ENCODE results near the gene MYO5A. TPM values are rescaled to one million over a fixed set of nuclear protein-coding genes. Genes with fewer than 3 reads are reported as not detected.
"Not testable (repeated sequence)": the region's sequence is repeated elsewhere in the genome, so short reads cannot be mapped to it uniquely, and the experiment has no call there.

The MYO5A gene
- total RNA-seq, 1 donor from 2014 or later = 19.8 TPM

- no peak overlapping the region for H3K27ac Mint-ChIP-seq
- no peak for DNase-seq
- H3K27me3 Mint-ChIP-seq = no peaks in the 10 kb centered on the region
- intact Hi-C loops (cut with micrococcal nuclease) = no loop called here
- no peaks in the 10 kb centered on the region for H3K9me3 Mint-ChIP-seq
- H3K4me1 Mint-ChIP-seq = peaks cover 16% of the 10 kb centered on the region
- H3K4me3 Mint-ChIP-seq = no peak overlapping the region
- H3K36me3 Mint-ChIP-seq (ENCODE audit: low read depth) = peaks cover 2% of the 10 kb centered on the region
Measured at GRCh38 chr15:52506549-52506948, 22.1 kb downstream of the MYO5A start.

- H3K27me3 Mint-ChIP-seq = no peaks in the 10 kb centered on the region
- no peaks in the 10 kb centered on the region for H3K9me3 Mint-ChIP-seq
- intact Hi-C loops (cut with micrococcal nuclease) = no loop called here
- H3K27ac Mint-ChIP-seq = no peak overlapping the region
- H3K36me3 Mint-ChIP-seq (ENCODE audit: low read depth) = peaks cover 4% of the 10 kb centered on the region
- H3K4me1 Mint-ChIP-seq = peaks cover 15% of the 10 kb centered on the region
- no peak for DNase-seq
- H3K4me3 Mint-ChIP-seq = no peak overlapping the region
Measured at GRCh38 chr15:52505151-52505550, 23.5 kb downstream of the MYO5A start.

GRCh38 chr15:52503788-52504496, 24.7 kb downstream of the MYO5A start:
- Mint-ChIP-seq H3K4me3 (peak overlapping the region; percentile 47), H3K27me3 (no peaks in the 10 kb centered on the region), H3K36me3 (ENCODE audit: low read depth) (peaks cover 4% of the 10 kb centered on the region), H3K4me1 (peaks cover 15% of the 10 kb centered on the region), H3K27ac (peak overlapping the region; percentile 3), H3K9me3 (no peaks in the 10 kb centered on the region)
- DNase-seq = no peak
- intact Hi-C loops (cut with micrococcal nuclease) = no loop called here

GRCh38 chr15:52502608-52503007, 26.1 kb downstream of the MYO5A start:
- intact Hi-C loops (cut with micrococcal nuclease) = no loop called here
- no peak overlapping the region for H3K4me3 Mint-ChIP-seq
- no peaks in the 10 kb centered on the region for H3K9me3 Mint-ChIP-seq
- H3K27me3 Mint-ChIP-seq = no peaks in the 10 kb centered on the region
- H3K4me1 Mint-ChIP-seq = peaks cover 15% of the 10 kb centered on the region
- no peak overlapping the region for H3K27ac Mint-ChIP-seq
- no peak for DNase-seq
- H3K36me3 Mint-ChIP-seq (ENCODE audit: low read depth) = peaks cover 4% of the 10 kb centered on the region

- Mint-ChIP-seq H3K27me3 (no peaks in the 10 kb centered on the region), H3K9me3 (no peaks in the 10 kb centered on the region), H3K4me1 (peaks cover 22% of the 10 kb centered on the region), H3K4me3 (no peak overlapping the region), H3K36me3 (ENCODE audit: low read depth) (peaks cover 3% of the 10 kb centered on the region), H3K27ac (no peak overlapping the region)
- no peak for DNase-seq
- intact Hi-C loops (cut with micrococcal nuclease) = no loop called here
Measured at GRCh38 chr15:52499506-52499905, 29.2 kb downstream of the MYO5A start.

- H3K27me3 Mint-ChIP-seq = no peaks in the 10 kb centered on the region
- no peak for DNase-seq
- peaks cover 15% of the 10 kb centered on the region for H3K4me1 Mint-ChIP-seq
- no peak overlapping the region for H3K4me3 Mint-ChIP-seq
- no peak overlapping the region for H3K27ac Mint-ChIP-seq
- no peaks in the 10 kb centered on the region for H3K9me3 Mint-ChIP-seq
- intact Hi-C loops (cut with micrococcal nuclease) = no loop called here
- peaks cover 3% of the 10 kb centered on the region for H3K36me3 Mint-ChIP-seq (ENCODE audit: low read depth)
Measured at GRCh38 chr15:52498706-52499105, 30.0 kb downstream of the MYO5A start.

- intact Hi-C loops (cut with micrococcal nuclease) = no loop called here
Measured at GRCh38 chr15:52496776-52497470, 31.8 kb downstream of the MYO5A start.

GRCh38 chr15:52496175-52496574, 32.5 kb downstream of the MYO5A start:
- intact Hi-C loops (cut with micrococcal nuclease) = no loop called here
- DNase-seq = no peak
- Mint-ChIP-seq H3K9me3 (no peaks in the 10 kb centered on the region), H3K4me1 (peaks cover 10% of the 10 kb centered on the region), H3K27me3 (no peaks in the 10 kb centered on the region), H3K27ac (no peak overlapping the region), H3K4me3 (no peak overlapping the region), H3K36me3 (ENCODE audit: low read depth) (peaks cover 3% of the 10 kb centered on the region)

More at GRCh38 chr15:52496776-52497470, 31.8 kb downstream of the MYO5A start:
- H3K36me3 Mint-ChIP-seq (ENCODE audit: low read depth) = peaks cover 3% of the 10 kb centered on the region
- no peaks in the 10 kb centered on the region for H3K9me3 Mint-ChIP-seq
- DNase-seq = peak; percentile 64
- H3K4me1 Mint-ChIP-seq = peaks cover 10% of the 10 kb centered on the region
- no peak overlapping the region for H3K4me3 Mint-ChIP-seq
- no peak overlapping the region for H3K27ac Mint-ChIP-seq
- no peaks in the 10 kb centered on the region for H3K27me3 Mint-ChIP-seq

- Mint-ChIP-seq H3K27me3 (no peaks in the 10 kb centered on the region), H3K9me3 (no peaks in the 10 kb centered on the region), H3K36me3 (ENCODE audit: low read depth) (peaks cover 2% of the 10 kb centered on the region), H3K27ac (no peak overlapping the region), H3K4me3 (no peak overlapping the region), H3K4me1 (peaks cover 10% of the 10 kb centered on the region)
- intact Hi-C loops (cut with micrococcal nuclease) = no loop called here
- no peak for DNase-seq
Measured at GRCh38 chr15:52495125-52495524, 33.6 kb downstream of the MYO5A start.

- H3K9me3 Mint-ChIP-seq = no peaks in the 10 kb centered on the region
- no peak overlapping the region for H3K27ac Mint-ChIP-seq
- DNase-seq = no peak
- H3K4me3 Mint-ChIP-seq = no peak overlapping the region
- H3K4me1 Mint-ChIP-seq = peaks cover 12% of the 10 kb centered on the region
- H3K36me3 Mint-ChIP-seq (ENCODE audit: low read depth) = peaks cover 2% of the 10 kb centered on the region
- H3K27me3 Mint-ChIP-seq = no peaks in the 10 kb centered on the region
- intact Hi-C loops (cut with micrococcal nuclease) = no loop called here
Measured at GRCh38 chr15:52493968-52494367, 34.7 kb downstream of the MYO5A start.

GRCh38 chr15:52492132-52492531, 36.5 kb downstream of the MYO5A start:
- H3K27me3 Mint-ChIP-seq = no peaks in the 10 kb centered on the region
- DNase-seq = no peak
- intact Hi-C loops (cut with micrococcal nuclease) = no loop called here
- H3K27ac Mint-ChIP-seq = no peak overlapping the region
- no peak overlapping the region for H3K4me3 Mint-ChIP-seq
- peaks cover 21% of the 10 kb centered on the region for H3K4me1 Mint-ChIP-seq
- H3K36me3 Mint-ChIP-seq (ENCODE audit: low read depth) = peaks cover 2% of the 10 kb centered on the region
- no peaks in the 10 kb centered on the region for H3K9me3 Mint-ChIP-seq

- no peak overlapping the region for H3K27ac Mint-ChIP-seq
- no peaks in the 10 kb centered on the region for H3K9me3 Mint-ChIP-seq
- peaks cover 2% of the 10 kb centered on the region for H3K36me3 Mint-ChIP-seq (ENCODE audit: low read depth)
- no peaks in the 10 kb centered on the region for H3K27me3 Mint-ChIP-seq
- peaks cover 17% of the 10 kb centered on the region for H3K4me1 Mint-ChIP-seq
- intact Hi-C loops (cut with micrococcal nuclease) = no loop called here
- no peak for DNase-seq
- no peak overlapping the region for H3K4me3 Mint-ChIP-seq
Measured at GRCh38 chr15:52491472-52491871, 37.2 kb downstream of the MYO5A start.

- H3K4me3 Mint-ChIP-seq; H3K36me3 Mint-ChIP-seq (ENCODE audit: low read depth); H3K9me3 Mint-ChIP-seq; H3K27ac Mint-ChIP-seq; intact Hi-C loops (cut with micrococcal nuclease); DNase-seq; H3K27me3 Mint-ChIP-seq: not testable (repeated sequence)
- H3K4me1 Mint-ChIP-seq = peaks cover 13% of the 10 kb centered on the region
Measured at GRCh38 chr15:52489430-52489829, 39.2 kb downstream of the MYO5A start.

GRCh38 chr15:52488830-52489229, 39.9 kb downstream of the MYO5A start:
- DNase-seq = no peak
- Mint-ChIP-seq H3K27ac (peak overlapping the region; percentile 13), H3K36me3 (ENCODE audit: low read depth) (no peaks in the 10 kb centered on the region), H3K9me3 (no peaks in the 10 kb centered on the region), H3K4me3 (no peak overlapping the region), H3K27me3 (no peaks in the 10 kb centered on the region), H3K4me1 (peaks cover 16% of the 10 kb centered on the region)
- intact Hi-C loops (cut with micrococcal nuclease) = no loop called here

Measured in activated CD4-positive, alpha-beta T cell treated with anti-CD3 and anti-CD28 coated beads, Interleukin-2, amount 10 ng/mL, durations not matched to agents 24 days and 14 days (primary cell).